Endothelial cell of umbilical vein (primary cell): ENCODE results near the gene INS. TPM values are rescaled to one million over a fixed set of nuclear protein-coding genes. Genes with fewer than 3 reads are reported as not detected.

Experiments used
- BruUV-seq: library from RNA; stranded (reverse); fragments of 400-500 nt; replicated peaks from 2 replicates; lab custom pipeline; 2021; lab: Mats Ljungman, UMichigan
- CTCF ChIA-PET: fragments of 300-600, 350-600 bp; sonication (Branson Sonifier 250); formaldehyde crosslinking; loops from one replicate; lab custom pipeline; 2021; ENCODE audit warnings: antibody characterized with exemption, inconsistent platforms; lab: Charles Lee
- POLR2A ChIA-PET: fragments of 300-600, 350-600 bp; sonication (Branson Sonifier 250); formaldehyde crosslinking; loops from one replicate; lab custom pipeline; 2021; ENCODE audit warnings: antibody characterized with exemption, inconsistent platforms; lab: Charles Lee
- DNase-seq: peaks from one replicate; pipeline ENCODE4 v3.0.0-alpha.2; 2011; ENCODE audit warnings: low read depth, low spot score
- FAIRE-seq: peaks from 2 replicates; lab custom pipeline; 2011; peaks lifted over from hg19 to GRCh38; lab: Jason Lieb, UNC
- H2AFZ ChIP-seq: 2 replicates; pipeline ENCODE4 v1.6.0; 2012; ENCODE audit warnings: low read depth, low read length, control low read depth, inconsistent platforms
- H3K27ac ChIP-seq: 2 replicates; pipeline ENCODE4 v1.5.1; 2011; ENCODE audit warnings: low read depth, mild to moderate bottlenecking, control low read depth, low read length, moderate library complexity; ENCODE audit not compliant: insufficient read depth
- H3K27me3 ChIP-seq, 2 experiments: 2 replicates each; pipeline versions ENCODE4 v1.6.0 to v1.6.1; 2011; ENCODE audit warnings: low read length in 2 of 2, mixed read lengths in 1 of 2; ENCODE audit not compliant: control insufficient read depth in 2 of 2, insufficient read depth in 2 of 2
- H3K36me3 ChIP-seq, 2 experiments: 2 replicates in 1 of 2; 3 replicates in 1 of 2; pipeline ENCODE4 v1.5.1; 2011; ENCODE audit warnings: low read length in 2 of 2, mild to moderate bottlenecking in 1 of 2, moderate library complexity in 1 of 2; ENCODE audit not compliant: control insufficient read depth in 2 of 2, insufficient read depth in 2 of 2; ENCODE audit errors: extremely low read depth in 1 of 2
- H3K4me1 ChIP-seq: 3 replicates; pipeline ENCODE4 v1.5.1; 2011; ENCODE audit warnings: mild to moderate bottlenecking, low read length; ENCODE audit not compliant: control insufficient read depth, insufficient read depth; ENCODE audit errors: extremely low read depth
- H3K4me2 ChIP-seq: 2 replicates; pipeline ENCODE4 v1.6.1; 2011; ENCODE audit warnings: low read length, control low read depth, mixed read lengths; ENCODE audit not compliant: insufficient read depth
- H3K4me3 ChIP-seq, 3 experiments: fragments of 200-600 bp in 1 of 3; sonication (generic), shearing (Covaris generic) in 1 of 3; replicated peaks in 1 of 3; 2 replicates each; pipeline ENCODE4 v1.5.1; 2011 to 2016; ENCODE audit warnings: control low read depth in 3 of 3, low read length in 3 of 3, mild to moderate bottlenecking in 2 of 3, inconsistent platforms in 1 of 3, low read depth in 1 of 3, moderate library complexity in 1 of 3; ENCODE audit not compliant: insufficient read depth in 1 of 3
- H3K79me2 ChIP-seq: 2 replicates; pipeline ENCODE4 v1.6.0; 2012; ENCODE audit warnings: low read length, inconsistent platforms; ENCODE audit not compliant: control insufficient read depth, insufficient read depth
- H3K9ac ChIP-seq: replicated peaks from 2 replicates; pipeline ENCODE3; 2011; ENCODE audit warnings: low read length, control low read depth; ENCODE audit not compliant: insufficient read depth; ENCODE audit errors: extremely low read depth
- H3K9me1 ChIP-seq: replicated peaks from 3 replicates; pipeline ENCODE4 v1.6.0; 2011; ENCODE audit warnings: mild to moderate bottlenecking, low read length; ENCODE audit not compliant: control insufficient read depth, insufficient read depth; ENCODE audit errors: extremely low read depth
- H3K9me3 ChIP-seq: replicated peaks from 2 replicates; pipeline ENCODE4 v1.5.1; 2012; ENCODE audit warnings: low read length, inconsistent platforms; ENCODE audit not compliant: control insufficient read depth, insufficient read depth
- H4K20me1 ChIP-seq: replicated peaks from 2 replicates; pipeline ENCODE3; 2011; ENCODE audit warnings: mild to moderate bottlenecking, low read length; ENCODE audit not compliant: control insufficient read depth, insufficient read depth; ENCODE audit errors: extremely low read depth
- CTCF ChIP-seq, 2 donors: IDR thresholded peaks; 1 replicate in 1 of 2; 2 replicates in 1 of 2; pipeline ENCODE4 v1.5.1; 2011; ENCODE audit warnings: low read length in 2 of 2, mild to moderate bottlenecking in 2 of 2, moderate library complexity in 2 of 2, control low read depth in 1 of 2, inconsistent platforms in 1 of 2, low read depth in 1 of 2; ENCODE audit not compliant: insufficient read depth in 1 of 2; ENCODE audit errors: extremely low read depth in 1 of 2
- EZH2 ChIP-seq: IDR thresholded peaks from 2 replicates; pipeline ENCODE4 v1.6.1; 2012; ENCODE audit warnings: borderline replicate concordance, low read depth, mild to moderate bottlenecking, moderate library complexity, low read length, inconsistent platforms; ENCODE audit not compliant: severe bottlenecking
- FOS ChIP-seq: IDR thresholded peaks from 2 replicates; pipeline ENCODE4 v1.6.1; 2011; ENCODE audit warnings: mild to moderate bottlenecking, low read length, moderate library complexity, borderline replicate concordance; ENCODE audit not compliant: insufficient read depth
- JUN ChIP-seq: IDR thresholded peaks from 2 replicates; pipeline ENCODE4 v1.6.1; 2011; ENCODE audit warnings: borderline replicate concordance, low read depth; ENCODE audit not compliant: insufficient read length, insufficient read depth
- MYC ChIP-seq: IDR thresholded peaks from one replicate; pipeline ENCODE4 v1.6.1; 2011; ENCODE audit warnings: mild to moderate bottlenecking, low read depth, low read length
- POLR2A ChIP-seq: IDR thresholded peaks from 2 replicates; pipeline ENCODE4 v1.6.1; 2012; ENCODE audit warnings: low read depth, mild to moderate bottlenecking, control low read depth, low read length
- dilution Hi-C: fragments of 300-500 bp; cut with MboI; formaldehyde crosslinking; loops from one replicate; pipeline ENCODE4 v1.15.0; 2019; ENCODE audit warnings: low sequenced_read_pairs; ENCODE audit not compliant: extremely low pct_ligation_motif_present
- intact Hi-C: fragments of 100-400 bp; cut with micrococcal nuclease; formaldehyde crosslinking; loops from one replicate; pipeline ENCODE4 v1.10.0; 2022
- polyA plus RNA-seq, 4 experiments: library from polyadenylated mRNA; depleted of rRNA in 3 of 4; stranded (reverse) in 3 of 4; unstranded in 1 of 4; fragments of >200 nt; gene quantifications; 2 replicates each; pipeline versions ENCODE4 v1.2.1 to v1.2.3, GENCODE V29; 2011 to 2012; ENCODE audit warnings: missing spikeins in 1 of 4
- total RNA-seq: library from RNA; stranded (reverse); gene quantifications from 2 replicates; pipeline ENCODE4 v1.2.3, GENCODE V29; 2021

The INS gene
- total and polyA plus RNA-seq, 2 donors (not counting 3 experiments of a cell fraction or from before 2014, with no cell fraction given), result not detected

- Histone ChIP-seq H3K4me3 (peak overlapping the region in 2 of 3 experiments; percentile 3 to 23), H4K20me1 (no peaks in the 10 kb centered on the region), H3K9ac (no peak overlapping the region), H3K4me2 (no peak overlapping the region), H3K27me3 (peaks cover 21 to 45% of the 10 kb centered on the region in 2 experiments), H3K36me3 (no peaks in the 10 kb centered on the region), H3K27ac (no peak overlapping the region), H3K9me3 (no peaks in the 10 kb centered on the region), H2AFZ (peak overlapping the region; percentile 49), H3K4me1 (peaks cover 3% of the 10 kb centered on the region), H3K79me2 (no peaks in the 10 kb centered on the region), H3K9me1 (no peaks in the 10 kb centered on the region)
- intact Hi-C loops, result no loop called here
- DNase-seq, result no peak
- dilution Hi-C loops, result no loop called here
- BruUV-seq, result no TSS peak
- no peak for TF ChIP-seq POLR2A
- TF ChIP-seq EZH2, result peak; percentile 93
- TF ChIP-seq MYC, result no peak
- TF ChIP-seq FOS, result no peak
- no peak for TF ChIP-seq JUN
- TF ChIP-seq CTCF (IDR thresholded peaks at IDR 0.05; ENCODE audit: extremely low read depth in 1 of 2, insufficient read depth in 1 of 2, low read depth in 1 of 2, low read length in 2 of 2), result no peak
- FAIRE-seq, result no peak
- ChIA-PET CTCF (interaction anchor here (1.2 to 2.3 kb wide), 2 partner anchors 12 to 29 kb away, joined by 4 to 6 read pairs; no protein-coding TSS in a partner anchor), POLR2A (no interaction called here)
Measured at GRCh38 chr11:2138068-2138430, 23.0 kb downstream of the INS start.
